Liver (tissue), 3 donors: ENCODE measurements around the gene THUMPD2.

Source experiments
- CTCF ChIP-seq: fragments of 150-350 bp; IDR thresholded peaks from 2 replicates; pipeline ENCODE4 v1.5.1; 2017; ENCODE audit warnings: improper control_type of control experiment, low read depth, low read length; ENCODE audit not compliant: missing input control
- JUND ChIP-seq, 2 donors: IDR thresholded peaks; 2 replicates each; pipeline ENCODE4 v1.6.1; 2016; ENCODE audit warnings: antibody characterized with exemption in 2 of 2
- MAX ChIP-seq: IDR thresholded peaks from 2 replicates; pipeline ENCODE4 v1.6.1; 2016; ENCODE audit warnings: antibody characterized with exemption
- REST ChIP-seq: IDR thresholded peaks from 2 replicates; pipeline ENCODE4 v1.6.1; 2016; ENCODE audit warnings: antibody characterized with exemption, mild to moderate bottlenecking
- TAF1 ChIP-seq: conservative IDR thresholded peaks from 2 replicates; pipeline ENCODE4 v1.6.1; 2016; ENCODE audit warnings: antibody characterized with exemption, mild to moderate bottlenecking
- YY1 ChIP-seq: IDR thresholded peaks from 2 replicates; pipeline ENCODE4 v1.6.1; 2016; ENCODE audit warnings: antibody characterized with exemption, mild to moderate bottlenecking
- TF ChIP-seq, protein P1 (sequence below): IDR thresholded peaks from 2 replicates; pipeline ENCODE4 v1.6.1; 2016; ENCODE audit warnings: antibody characterized with exemption
- donor health status: healthy.
- donor health status: healthy.

DNA sequence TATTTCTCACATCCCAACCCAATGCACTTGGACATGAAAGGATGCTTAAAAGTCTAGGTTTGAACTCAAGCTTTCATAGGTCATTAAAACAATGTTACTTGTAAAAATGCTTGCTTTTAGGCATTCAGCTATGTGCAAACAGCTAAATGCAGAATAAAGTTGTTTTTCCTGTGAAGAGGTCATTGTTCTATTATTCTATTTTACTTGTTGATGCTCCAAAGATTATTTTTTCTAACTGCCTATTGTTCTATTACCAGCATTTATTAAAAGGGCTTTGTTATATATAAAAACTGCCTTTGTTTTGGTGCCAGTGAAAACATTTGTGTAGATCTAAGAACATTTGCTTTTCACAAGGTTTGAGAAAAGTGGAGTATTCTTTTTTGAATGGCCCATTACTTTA, 64.0 kb downstream of the THUMPD2 start:
- TF ChIP-seq CTCF (no peak), YY1 (no peak), REST (no peak), MAX (no peak), JUND (IDR thresholded peaks at IDR 0.05) (no peak), TAF1 (no peak)
- TF ChIP-seq, protein P1, sequence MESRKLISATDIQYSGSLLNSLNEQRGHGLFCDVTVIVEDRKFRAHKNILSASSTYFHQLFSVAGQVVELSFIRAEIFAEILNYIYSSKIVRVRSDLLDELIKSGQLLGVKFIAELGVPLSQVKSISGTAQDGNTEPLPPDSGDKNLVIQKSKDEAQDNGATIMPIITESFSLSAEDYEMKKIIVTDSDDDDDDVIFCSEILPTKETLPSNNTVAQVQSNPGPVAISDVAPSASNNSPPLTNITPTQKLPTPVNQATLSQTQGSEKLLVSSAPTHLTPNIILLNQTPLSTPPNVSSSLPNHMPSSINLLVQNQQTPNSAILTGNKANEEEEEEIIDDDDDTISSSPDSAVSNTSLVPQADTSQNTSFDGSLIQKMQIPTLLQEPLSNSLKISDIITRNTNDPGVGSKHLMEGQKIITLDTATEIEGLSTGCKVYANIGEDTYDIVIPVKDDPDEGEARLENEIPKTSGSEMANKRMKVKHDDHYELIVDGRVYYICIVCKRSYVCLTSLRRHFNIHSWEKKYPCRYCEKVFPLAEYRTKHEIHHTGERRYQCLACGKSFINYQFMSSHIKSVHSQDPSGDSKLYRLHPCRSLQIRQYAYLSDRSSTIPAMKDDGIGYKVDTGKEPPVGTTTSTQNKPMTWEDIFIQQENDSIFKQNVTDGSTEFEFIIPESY: no peak
